Effector memory CD8-positive, alpha-beta T cell (primary cell): Measurements from ENCODE around the gene TLNRD1.

Experiments
- ATAC-seq: fragments of 150-1000 bp; cut with Tn5 transposase; replicated peaks from 2 replicates; pipeline ENCODE4 v1.10.0; 2021; ENCODE audit warnings: mild to moderate bottlenecking, moderate library complexity
- DNase-seq, 3 experiments: peaks; one replicate each; pipeline ENCODE4 v3.0.0; 2021
- H3K27ac Mint-ChIP-seq, 2 donors: one replicate each; pipeline ENCODE4 v1.8.0; 2022; ENCODE audit warnings: mild to moderate bottlenecking in 2 of 2, mixed read lengths in 2 of 2, moderate library complexity in 2 of 2
- H3K27me3 Mint-ChIP-seq, 2 donors: one replicate each; pipeline ENCODE4 v1.8.0; 2022; ENCODE audit warnings: mixed read lengths in 2 of 2
- H3K36me3 Mint-ChIP-seq: one replicate; pipeline ENCODE4 v1.8.0; 2022; ENCODE audit warnings: mild to moderate bottlenecking, moderate library complexity, mixed read lengths; ENCODE audit not compliant: insufficient read depth
- H3K4me1 Mint-ChIP-seq, 2 donors: one replicate each; pipeline ENCODE4 v1.8.0; 2022; ENCODE audit warnings: low read depth in 2 of 2, mixed read lengths in 2 of 2
- H3K4me3 Mint-ChIP-seq, 2 donors: one replicate each; pipeline ENCODE4 v1.8.0; 2022; ENCODE audit warnings: mild to moderate bottlenecking in 2 of 2, mixed read lengths in 2 of 2, moderate library complexity in 2 of 2
- H3K9me3 Mint-ChIP-seq, 2 donors: one replicate each; pipeline ENCODE4 v1.8.0; 2022; ENCODE audit warnings: mixed read lengths in 2 of 2

The TLNRD1 gene

GRCh38 chr15:81014446-81015093 is 13.8 kb downstream of the TLNRD1 start:
- Mint-ChIP-seq H3K27ac (peak overlapping the region; percentile 3 to 17), H3K36me3 (peaks cover 4% of the 10 kb centered on the region), H3K9me3 (no peaks in the 10 kb centered on the region), H3K27me3 (no peaks in the 10 kb centered on the region), H3K4me1 (peaks cover 5 to 16% of the 10 kb centered on the region in 2 donors), H3K4me3 (no peak overlapping the region)
- DNase-seq (no peak), ATAC-seq (no peak)

- Mint-ChIP-seq H3K27ac (peak overlapping the region in 1 of 2 donors; percentile 36), H3K4me1 (peaks cover 0 to 11% of the 10 kb centered on the region in 2 donors), H3K4me3 (no peak overlapping the region), H3K36me3 (no peaks in the 10 kb centered on the region), H3K9me3 (no peaks in the 10 kb centered on the region), H3K27me3 (no peaks in the 10 kb centered on the region)
- no peak for DNase-seq
- ATAC-seq, result no peak
Observed at GRCh38 chr15:81015621-81016488, 15.1 kb downstream of the TLNRD1 start.

- no peaks in the 10 kb centered on the region for H3K9me3 Mint-ChIP-seq
- no peak for ATAC-seq
Observed at GRCh38 chr15:81016489-81017068, 15.9 kb downstream of the TLNRD1 start.

GRCh38 chr15:81018197-81018596 is 17.5 kb downstream of the TLNRD1 start:
- DNase-seq (no peak), ATAC-seq (no peak)
- Mint-ChIP-seq H3K9me3 (no peaks in the 10 kb centered on the region), H3K36me3 (no peaks in the 10 kb centered on the region), H3K4me1 (peaks cover 0 to 10% of the 10 kb centered on the region in 2 donors), H3K4me3 (no peak overlapping the region), H3K27me3 (no peaks in the 10 kb centered on the region), H3K27ac (no peak overlapping the region)

More at GRCh38 chr15:81016489-81017068, 15.9 kb downstream of the TLNRD1 start:
- DNase-seq, result no peak
- Mint-ChIP-seq H3K27ac (peak overlapping the region in 1 of 2 donors; percentile 36), H3K27me3 (no peaks in the 10 kb centered on the region), H3K4me1 (peaks cover 0 to 11% of the 10 kb centered on the region in 2 donors), H3K4me3 (no peak overlapping the region), H3K36me3 (no peaks in the 10 kb centered on the region)

GRCh38 chr15:81021321-81021720 is 20.6 kb downstream of the TLNRD1 start:
- Mint-ChIP-seq H3K9me3 (no peaks in the 10 kb centered on the region), H3K4me3 (no peak overlapping the region), H3K27ac (no peak overlapping the region), H3K4me1 (peaks cover 13% of the 10 kb centered on the region in 2 donors), H3K36me3 (peaks cover 4% of the 10 kb centered on the region), H3K27me3 (peaks cover 0 to 7% of the 10 kb centered on the region in 2 donors)
- no peak for DNase-seq
- no peak for ATAC-seq

- Mint-ChIP-seq H3K27me3 (peaks cover 0 to 7% of the 10 kb centered on the region in 2 donors), H3K27ac (peak overlapping the region; percentile 72 to 86), H3K4me1 (peaks cover 13% of the 10 kb centered on the region in 2 donors), H3K36me3 (peaks cover 4% of the 10 kb centered on the region), H3K9me3 (no peaks in the 10 kb centered on the region), H3K4me3 (peak overlapping the region in 1 of 2 donors; percentile 36)
- peak; percentile 8 for ATAC-seq
- no peak for DNase-seq
Observed at GRCh38 chr15:81023483-81024264, 23.0 kb downstream of the TLNRD1 start.

GRCh38 chr15:81024265-81024872 is 23.6 kb downstream of the TLNRD1 start:
- peaks cover 13% of the 10 kb centered on the region in 2 donors for H3K4me1 Mint-ChIP-seq
- peak overlapping the region in 1 of 2 donors; percentile 86 for H3K27ac Mint-ChIP-seq
- H3K9me3 Mint-ChIP-seq, result no peaks in the 10 kb centered on the region
- ATAC-seq (no peak), DNase-seq (no peak)
- H3K4me3 Mint-ChIP-seq, result no peak overlapping the region
- H3K36me3 Mint-ChIP-seq, result peaks cover 4% of the 10 kb centered on the region
- peaks cover 7% of the 10 kb centered on the region in 2 donors for H3K27me3 Mint-ChIP-seq

GRCh38 chr15:81024936-81025335 is 24.2 kb downstream of the TLNRD1 start:
- Mint-ChIP-seq H3K27me3 (peaks cover 12 to 13% of the 10 kb centered on the region in 2 donors), H3K27ac (no peak overlapping the region), H3K4me1 (peaks cover 13 to 17% of the 10 kb centered on the region in 2 donors)

GRCh38 chr15:81025721-81026370 is 25.1 kb downstream of the TLNRD1 start:
- Mint-ChIP-seq H3K4me1 (peaks cover 13 to 18% of the 10 kb centered on the region in 2 donors), H3K4me3 (no peak overlapping the region), H3K27me3 (peaks cover 17% of the 10 kb centered on the region in 2 donors), H3K36me3 (peaks cover 4% of the 10 kb centered on the region), H3K27ac (peak overlapping the region in 1 of 2 donors; percentile 6), H3K9me3 (peaks cover 0 to 9% of the 10 kb centered on the region in 2 donors)
- ATAC-seq, result no peak
- DNase-seq, result no peak

More at GRCh38 chr15:81024936-81025335, 24.2 kb downstream of the TLNRD1 start:
- Mint-ChIP-seq H3K9me3 (peaks cover 0 to 5% of the 10 kb centered on the region in 2 donors), H3K4me3 (no peak overlapping the region), H3K36me3 (peaks cover 4% of the 10 kb centered on the region)
- no peak for DNase-seq
- no peak for ATAC-seq

- Mint-ChIP-seq H3K36me3 (peaks cover 4% of the 10 kb centered on the region), H3K27ac (no peak overlapping the region), H3K4me1 (peaks cover 15 to 18% of the 10 kb centered on the region in 2 donors), H3K4me3 (no peak overlapping the region), H3K27me3 (peaks cover 17% of the 10 kb centered on the region in 2 donors), H3K9me3 (peaks cover 0 to 9% of the 10 kb centered on the region in 2 donors)
- ATAC-seq (no peak), DNase-seq (no peak)
Observed at GRCh38 chr15:81026836-81027599, 26.3 kb downstream of the TLNRD1 start.

GRCh38 chr15:81029414-81030300 is 28.9 kb downstream of the TLNRD1 start:
- Mint-ChIP-seq H3K4me3 (no peak overlapping the region), H3K36me3 (no peaks in the 10 kb centered on the region), H3K27me3 (peaks cover 10 to 17% of the 10 kb centered on the region in 2 donors), H3K4me1 (peaks cover 4 to 5% of the 10 kb centered on the region in 2 donors), H3K9me3 (peaks cover 0 to 9% of the 10 kb centered on the region in 2 donors), H3K27ac (no peak overlapping the region)
- ATAC-seq, result no peak
- DNase-seq, result no peak
